PC-3 (cell line): ENCODE results near the gene ELK3.

Experiments
- CTCF ChIP-seq: fragments of 300-600 bp; sonication (generic); conservative IDR thresholded peaks from 2 replicates; pipeline ENCODE4 v1.5.1; 2017; ENCODE audit warnings: antibody characterized with exemption, low read depth, mild to moderate bottlenecking, low read length
- EZH2phosphoT487 ChIP-seq: fragments of 300-600 bp; sonication (generic); IDR thresholded peaks from 2 replicates; pipeline ENCODE4 v1.6.1; 2018; ENCODE audit warnings: mild to moderate bottlenecking, antibody characterized with exemption, low read length, borderline replicate concordance

GRCh38 chr12:96225044-96225855 lies 31.1 kb downstream of the ELK3 start:
- no peak for TF ChIP-seq CTCF
- no peak for TF ChIP-seq EZH2phosphoT487
